ENCODE data around the gene ULK4.

ULK4 gene

GRCh38 chr3:41482134-41482533 lies 479.8 kb downstream of the ULK4 start:
- in situ Hi-C loops (cut with MboI; ENCODE audit: low sequenced_read_pairs, unreplicated experiment), result no loop called here
- no peak for TF ChIP-seq CTCF (IDR thresholded peaks at IDR 0.05; ENCODE audit: borderline replicate concordance, control extremely low read depth, extremely low read depth, insufficient read depth, missing control alignments)
- DNase-seq (ENCODE audit: low spot score), result no peak

- DNase-seq (ENCODE audit: low spot score), result no peak
- no peak for TF ChIP-seq CTCF (IDR thresholded peaks at IDR 0.05; ENCODE audit: borderline replicate concordance, control extremely low read depth, extremely low read depth, insufficient read depth, missing control alignments)
- in situ Hi-C loops (cut with MboI; ENCODE audit: low sequenced_read_pairs, unreplicated experiment), result no loop called here
Observed at GRCh38 chr3:41478278-41478677, 483.6 kb downstream of the ULK4 start.

GRCh38 chr3:41477399-41478014 lies 484.4 kb downstream of the ULK4 start:
- in situ Hi-C loops (cut with MboI; ENCODE audit: low sequenced_read_pairs, unreplicated experiment), result no loop called here
- no peak for DNase-seq (ENCODE audit: low spot score)
- no peak for TF ChIP-seq CTCF (IDR thresholded peaks at IDR 0.05; ENCODE audit: borderline replicate concordance, control extremely low read depth, extremely low read depth, insufficient read depth, missing control alignments)

GRCh38 chr3:41469083-41469482 lies 492.8 kb downstream of the ULK4 start:
- DNase-seq (ENCODE audit: low spot score), result no peak
- no peak for TF ChIP-seq CTCF (IDR thresholded peaks at IDR 0.05; ENCODE audit: borderline replicate concordance, control extremely low read depth, extremely low read depth, insufficient read depth, missing control alignments)
- in situ Hi-C loops (cut with MboI; ENCODE audit: low sequenced_read_pairs, unreplicated experiment), result no loop called here

- no peak for TF ChIP-seq CTCF (IDR thresholded peaks at IDR 0.05; ENCODE audit: borderline replicate concordance, control extremely low read depth, extremely low read depth, insufficient read depth, missing control alignments)
- in situ Hi-C loops (cut with MboI; ENCODE audit: low sequenced_read_pairs, unreplicated experiment), result no loop called here
- DNase-seq (ENCODE audit: low spot score), result no peak
Observed at GRCh38 chr3:41467481-41467880, 494.4 kb downstream of the ULK4 start.

DNA sequence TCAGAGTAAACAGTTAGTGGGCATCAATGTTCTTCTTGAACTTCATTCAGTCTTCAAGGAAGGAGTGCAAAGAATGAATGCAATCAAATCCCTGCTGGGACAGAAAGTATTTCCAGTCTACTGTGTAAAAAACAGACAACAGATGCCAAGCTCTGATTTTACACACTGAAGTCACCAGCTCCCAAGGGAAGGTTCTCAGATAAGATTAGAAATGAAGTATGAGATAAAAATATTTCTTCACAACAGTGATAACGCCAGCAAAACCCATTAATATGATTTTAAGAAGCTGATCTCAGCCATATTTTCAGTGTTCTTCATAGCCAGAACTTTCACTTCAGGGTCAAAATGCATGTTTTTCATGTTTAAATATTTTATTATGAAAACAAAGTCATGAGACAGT lies 497.0 kb downstream of the ULK4 start:
- TF ChIP-seq CTCF (IDR thresholded peaks at IDR 0.05; ENCODE audit: borderline replicate concordance, control extremely low read depth, extremely low read depth, insufficient read depth, missing control alignments), result no peak
- in situ Hi-C loops (cut with MboI; ENCODE audit: low sequenced_read_pairs, unreplicated experiment), result no loop called here
- DNase-seq (ENCODE audit: low spot score), result no peak

Data from GM13976 (cell line).